ENCODE data around the gene SALL4.

SALL4 gene

DNA sequence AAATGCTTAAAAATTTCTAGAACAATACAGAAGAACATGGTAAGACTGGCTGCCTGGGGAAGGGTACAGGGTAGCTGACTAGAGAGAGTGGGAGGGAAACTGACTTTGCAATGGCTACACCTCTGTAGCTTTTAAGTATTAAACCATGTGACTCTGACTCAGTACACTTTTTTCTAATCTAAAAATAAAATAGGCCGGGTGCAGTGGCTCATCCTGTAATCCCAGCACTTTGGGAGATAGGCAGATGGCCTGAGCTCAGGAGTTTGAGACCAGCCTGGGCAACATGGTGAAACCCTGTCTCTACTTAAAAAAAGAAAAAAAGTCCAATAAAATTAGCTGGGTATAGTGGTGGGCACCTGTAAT is 52.7 kb downstream of the SALL4 start:
- H3K36me3 ChIP-seq (ENCODE audit: control insufficient read depth in 2 of 2, insufficient read depth in 1 of 2, low read length in 2 of 2) = no peaks in the 10 kb centered on the region; a peak in 1 of 3 replicates
- TF ChIP-seq KLF1 (tag by site-specific recombination; IDR thresholded peaks at IDR 0.05) (no peak), ZNF777 (tag by site-specific recombination; IDR thresholded peaks at IDR 0.05; ENCODE audit: borderline replicate concordance) (no peak), ZSCAN16 (tag by site-specific recombination; IDR thresholded peaks at IDR 0.05) (no peak), ZNF571 (tag by site-specific recombination; IDR thresholded peaks at IDR 0.05) (no peak), ZNF362 (tag by site-specific recombination; IDR thresholded peaks at IDR 0.05) (0 out of 2 replicates have a peak, but pooled peaks have one; percentile 40), ZNF19 (tag by site-specific recombination; IDR thresholded peaks at IDR 0.05; ENCODE audit: low read depth) (no peak)
- H3K4me1 ChIP-seq (ENCODE audit: control insufficient read depth, insufficient read depth, low read length) = peaks cover 7% of the 10 kb centered on the region
- CTCF ChIA-PET = interaction anchor here (1.2 kb wide), 1 partner anchor 216 kb away, joined by 3 read pairs; no protein-coding TSS in a partner anchor
- POLR2A ChIA-PET = interaction anchor here (0.6 kb wide), 1 partner anchor 10 kb away, joined by 3 read pairs; no protein-coding TSS in a partner anchor
- no peaks in the 10 kb centered on the region for H3K9me3 ChIP-seq (ENCODE audit: control insufficient read depth, insufficient read depth, low read depth, low read length)
- H3K4me3 ChIP-seq (ENCODE audit: low read depth, low read length) = no peak overlapping the region
- H3K27ac ChIP-seq (ENCODE audit: extremely low read depth, low read depth, low read length) = no peak overlapping the region

DNA sequence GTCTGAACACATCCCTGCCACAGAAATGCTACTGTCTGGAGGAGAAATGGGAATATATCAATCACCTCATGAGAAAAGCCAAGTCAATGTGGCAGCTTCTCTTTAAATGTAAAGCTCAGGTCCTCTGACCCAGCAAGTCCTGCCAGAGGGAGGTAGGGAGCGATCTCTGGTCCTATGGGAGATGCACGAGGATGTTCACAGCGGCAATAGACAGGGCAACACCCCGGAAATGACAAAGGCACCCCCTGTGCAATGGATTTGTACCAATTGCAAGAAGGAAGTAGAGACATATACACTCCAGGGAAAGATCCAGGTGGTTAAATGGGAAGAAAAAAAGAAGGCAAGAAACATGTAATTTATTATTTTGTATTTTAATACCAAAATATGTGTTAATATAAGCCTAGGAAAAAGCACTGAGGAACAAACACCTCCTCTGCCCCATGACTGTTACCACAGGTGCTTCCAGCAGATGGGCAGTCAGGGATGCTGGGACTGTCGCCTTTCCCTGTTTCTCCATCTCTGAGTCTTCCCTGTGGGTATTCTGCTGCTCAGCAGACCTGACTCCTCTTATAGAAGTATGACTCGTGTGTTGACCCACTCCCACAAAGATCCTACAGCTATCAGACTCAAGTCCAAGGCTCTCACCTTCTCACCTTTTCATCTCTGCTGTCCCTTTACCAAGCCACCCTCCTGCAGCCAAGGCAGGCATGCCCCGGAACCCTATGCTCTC is 55.0 kb downstream of the SALL4 start:
- POLR2A ChIA-PET = no interaction called here

More for the DNA sequence above, 55.0 kb downstream of the SALL4 start:
- CTCF ChIA-PET = no interaction called here
- no peaks in the 10 kb centered on the region for H3K9me3 ChIP-seq (ENCODE audit: control insufficient read depth, insufficient read depth, low read depth, low read length)
- TF ChIP-seq ZBTB1 (tag by site-specific recombination; IDR thresholded peaks at IDR 0.05) (no peak), ZNF560 (tag by site-specific recombination; IDR thresholded peaks at IDR 0.05; ENCODE audit: borderline replicate concordance) (no peak), MEIS1 (CRISPR knock-in tag; IDR thresholded peaks at IDR 0.05; ENCODE audit: borderline replicate concordance) (no peak), ZNF248 (tag by site-specific recombination; IDR thresholded peaks at IDR 0.05) (no peak), ZNF114 (tag by site-specific recombination; IDR thresholded peaks at IDR 0.05) (no peak), PRDM4 (tag by site-specific recombination; IDR thresholded peaks at IDR 0.05) (no peak), ZNF621 (tag by site-specific recombination; IDR thresholded peaks at IDR 0.05) (no peak), ZNF350 (tag by site-specific recombination; IDR thresholded peaks at IDR 0.05) (no peak), ZNF280C (tag by site-specific recombination; IDR thresholded peaks at IDR 0.05) (no peak), ZNF561 (tag by site-specific recombination; IDR thresholded peaks at IDR 0.05; ENCODE audit: borderline replicate concordance) (no peak), GLIS2 (tag by site-specific recombination; IDR thresholded peaks at IDR 0.05) (no peak), ZNF416 (tag by site-specific recombination; IDR thresholded peaks at IDR 0.05) (no peak), ZNF510 (tag by site-specific recombination; IDR thresholded peaks at IDR 0.05; ENCODE audit: insufficient replicate concordance) (no peak), RBAK (tag by site-specific recombination; IDR thresholded peaks at IDR 0.05) (no peak), SP7 (tag by site-specific recombination; IDR thresholded peaks at IDR 0.05) (no peak), GFI1B (tag by site-specific recombination; IDR thresholded peaks at IDR 0.05) (no peak), ZBTB10 (tag by site-specific recombination; IDR thresholded peaks at IDR 0.05) (no peak)
- TF ChIP-seq, protein P1, sequence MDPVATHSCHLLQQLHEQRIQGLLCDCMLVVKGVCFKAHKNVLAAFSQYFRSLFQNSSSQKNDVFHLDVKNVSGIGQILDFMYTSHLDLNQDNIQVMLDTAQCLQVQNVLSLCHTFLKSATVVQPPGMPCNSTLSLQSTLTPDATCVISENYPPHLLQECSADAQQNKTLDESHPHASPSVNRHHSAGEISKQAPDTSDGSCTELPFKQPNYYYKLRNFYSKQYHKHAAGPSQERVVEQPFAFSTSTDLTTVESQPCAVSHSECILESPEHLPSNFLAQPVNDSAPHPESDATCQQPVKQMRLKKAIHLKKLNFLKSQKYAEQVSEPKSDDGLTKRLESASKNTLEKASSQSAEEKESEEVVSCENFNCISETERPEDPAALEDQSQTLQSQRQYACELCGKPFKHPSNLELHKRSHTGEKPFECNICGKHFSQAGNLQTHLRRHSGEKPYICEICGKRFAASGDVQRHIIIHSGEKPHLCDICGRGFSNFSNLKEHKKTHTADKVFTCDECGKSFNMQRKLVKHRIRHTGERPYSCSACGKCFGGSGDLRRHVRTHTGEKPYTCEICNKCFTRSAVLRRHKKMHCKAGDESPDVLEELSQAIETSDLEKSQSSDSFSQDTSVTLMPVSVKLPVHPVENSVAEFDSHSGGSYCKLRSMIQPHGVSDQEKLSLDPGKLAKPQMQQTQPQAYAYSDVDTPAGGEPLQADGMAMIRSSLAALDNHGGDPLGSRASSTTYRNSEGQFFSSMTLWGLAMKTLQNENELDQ (tag by site-specific recombination; IDR thresholded peaks at IDR 0.05; ENCODE audit: low read depth) = no peak
- no peak overlapping the region for H3K4me3 ChIP-seq (ENCODE audit: low read depth, low read length)
- peaks cover 11% of the 10 kb centered on the region for H3K4me1 ChIP-seq (ENCODE audit: control insufficient read depth, insufficient read depth, low read length)
- no peaks in the 10 kb centered on the region for H3K36me3 ChIP-seq (ENCODE audit: control insufficient read depth in 2 of 2, insufficient read depth in 1 of 2, low read length in 2 of 2)
- no peak overlapping the region for H3K27ac ChIP-seq (ENCODE audit: extremely low read depth, low read depth, low read length)

Data from HEK293 (cell line).